SW 1271 (cell line): ENCODE measurements around the gene H6PD.

Experiments used
- DNase-seq, 2 experiments: peaks; one replicate each; lab custom pipeline; 2025; lab: John Stamatoyannopoulos, UW

The H6PD gene

GRCh38 chr1:9260059-9260766 is 25.6 kb downstream of the H6PD start:
- no peak for DNase-seq

GRCh38 chr1:9261496-9261895 is 26.9 kb downstream of the H6PD start:
- DNase-seq: no peak

- no peak for DNase-seq
Observed at GRCh38 chr1:9262096-9262986, 27.8 kb downstream of the H6PD start.

- DNase-seq: no peak
Observed at GRCh38 chr1:9263276-9263855, 28.8 kb downstream of the H6PD start.

GRCh38 chr1:9263984-9264872 is 29.7 kb downstream of the H6PD start:
- DNase-seq: no peak

GRCh38 chr1:9265037-9265436 is 30.5 kb downstream of the H6PD start:
- no peak for DNase-seq

- DNase-seq: no peak
Observed at GRCh38 chr1:9265968-9266367, 31.4 kb downstream of the H6PD start.

- DNase-seq: no peak
Observed at GRCh38 chr1:9267352-9267686, 32.7 kb downstream of the H6PD start.

- DNase-seq: no peak
Observed at GRCh38 chr1:9267827-9268581, 33.4 kb downstream of the H6PD start.

GRCh38 chr1:9269078-9269501 is 34.5 kb downstream of the H6PD start:
- DNase-seq: no peak

- no peak for DNase-seq
Observed at GRCh38 chr1:9269721-9270120, 35.1 kb downstream of the H6PD start.

GRCh38 chr1:9270290-9270883 is 35.8 kb downstream of the H6PD start:
- DNase-seq: no peak

- DNase-seq: no peak
Observed at GRCh38 chr1:9271283-9271682, 36.7 kb downstream of the H6PD start.

- DNase-seq: no peak
Observed at GRCh38 chr1:9271861-9272595, 37.5 kb downstream of the H6PD start.

- no peak for DNase-seq
Observed at GRCh38 chr1:9273177-9273576, 38.6 kb downstream of the H6PD start.

- no peak for DNase-seq
Observed at GRCh38 chr1:9275161-9275560, 40.6 kb downstream of the H6PD start.

GRCh38 chr1:9275567-9276034 is 41.0 kb downstream of the H6PD start:
- peak; percentile 78 for DNase-seq

GRCh38 chr1:9278116-9278515 is 43.5 kb downstream of the H6PD start:
- DNase-seq: no peak

GRCh38 chr1:9278585-9279153 is 44.1 kb downstream of the H6PD start:
- no peak for DNase-seq
